Measurements from ENCODE around the gene FNDC7. TPM values are rescaled to one million over a fixed set of nuclear protein-coding genes. Genes with fewer than 3 reads are reported as not detected.
"Not testable (repeated sequence)": the region's sequence is repeated elsewhere in the genome, so short reads cannot be mapped to it uniquely, and the experiment has no call there.

The FNDC7 gene
- total RNA-seq, 1 experiment from 2014 or later = under 0.01 TPM

DNA sequence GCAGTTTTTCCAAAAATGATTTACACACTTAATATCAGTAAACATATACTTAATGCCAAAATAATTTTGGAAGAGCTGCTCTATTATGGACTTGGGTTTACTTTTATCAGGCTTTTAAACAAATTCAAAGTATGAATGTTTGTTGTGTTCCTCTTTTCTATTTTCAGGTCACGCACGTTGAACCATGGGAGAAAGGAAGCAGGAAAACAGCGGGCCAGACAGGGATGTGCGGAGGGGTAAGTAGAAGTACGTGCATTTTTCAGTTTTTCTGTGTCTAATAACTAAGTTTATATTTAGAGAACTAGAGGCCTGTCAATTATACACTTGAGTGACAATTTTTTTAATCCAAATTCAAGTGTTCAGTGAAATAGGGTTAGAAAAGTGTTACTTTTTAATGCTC lies 17.2 kb upstream of the FNDC7 start:
- no peak for DNase-seq (ENCODE audit: low read depth)

DNA sequence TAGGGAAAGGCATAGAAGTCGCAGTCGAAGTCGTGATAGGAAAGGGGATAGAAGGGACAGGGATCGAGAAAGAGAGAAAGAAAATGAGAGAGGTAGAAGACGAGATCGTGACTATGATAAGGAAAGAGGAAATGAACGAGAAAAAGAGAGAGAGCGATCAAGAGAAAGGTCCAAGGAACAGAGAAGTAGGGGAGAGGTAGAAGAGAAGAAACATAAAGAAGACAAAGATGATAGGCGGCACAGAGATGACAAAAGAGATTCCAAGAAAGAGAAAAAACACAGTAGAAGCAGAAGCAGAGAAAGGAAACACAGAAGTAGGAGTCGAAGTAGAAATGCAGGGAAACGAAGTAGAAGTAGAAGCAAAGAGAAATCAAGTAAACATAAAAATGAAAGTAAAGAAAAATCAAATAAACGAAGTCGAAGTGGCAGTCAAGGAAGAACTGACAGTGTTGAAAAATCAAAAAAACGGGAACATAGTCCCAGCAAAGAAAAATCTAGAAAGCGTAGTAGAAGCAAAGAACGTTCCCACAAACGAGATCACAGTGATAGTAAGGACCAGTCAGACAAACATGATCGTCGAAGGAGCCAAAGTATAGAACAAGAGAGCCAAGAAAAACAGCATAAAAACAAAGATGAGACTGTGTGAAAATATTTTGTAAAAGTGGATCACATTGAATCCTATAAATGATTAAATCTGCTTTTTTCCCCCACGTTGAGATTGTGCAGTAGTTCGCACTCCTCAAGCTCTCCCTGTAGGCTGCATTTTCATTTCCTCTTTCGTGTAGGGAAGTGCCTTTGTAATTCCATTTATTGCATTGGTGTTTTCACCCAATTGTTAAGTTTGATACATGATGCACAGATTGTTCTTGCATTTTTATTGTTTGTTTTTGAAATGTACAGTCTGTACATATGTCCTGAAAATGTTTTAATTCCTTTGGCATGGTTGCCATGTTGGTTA lies 13.1 kb upstream of the FNDC7 start:
- DNase-seq (ENCODE audit: low read depth) = no peak

DNA sequence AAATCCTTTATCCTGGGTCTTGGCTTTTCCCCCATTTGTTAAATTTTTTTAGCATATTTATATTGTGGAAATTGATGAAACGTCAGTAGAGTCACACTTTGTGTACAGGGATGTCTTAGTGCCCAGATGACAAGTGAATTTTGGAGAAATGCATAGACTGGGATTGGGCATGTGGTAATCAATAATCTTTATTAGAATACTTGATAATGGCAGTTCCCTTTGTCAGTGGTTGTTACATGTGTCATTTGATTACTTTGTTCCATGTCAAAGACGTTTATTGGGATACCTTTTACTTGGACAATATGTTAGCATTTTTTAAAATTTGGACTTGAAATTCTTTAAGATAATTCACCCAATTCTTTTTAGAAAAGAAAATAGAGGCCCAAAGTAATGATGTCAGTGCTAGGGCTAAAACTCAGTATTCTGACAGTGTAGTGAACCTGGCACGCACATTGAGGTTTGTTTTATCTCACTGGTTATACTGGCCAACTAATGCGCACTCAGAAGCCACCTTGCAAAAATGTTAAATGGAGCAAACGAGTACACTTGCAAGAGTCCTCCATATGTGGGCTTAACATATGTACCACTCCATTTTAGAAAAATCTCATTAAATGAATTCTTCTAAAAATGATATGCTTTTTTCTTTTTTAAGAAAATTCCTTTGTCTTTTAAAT lies 11.4 kb upstream of the FNDC7 start:
- no peak for DNase-seq (ENCODE audit: low read depth)

DNA sequence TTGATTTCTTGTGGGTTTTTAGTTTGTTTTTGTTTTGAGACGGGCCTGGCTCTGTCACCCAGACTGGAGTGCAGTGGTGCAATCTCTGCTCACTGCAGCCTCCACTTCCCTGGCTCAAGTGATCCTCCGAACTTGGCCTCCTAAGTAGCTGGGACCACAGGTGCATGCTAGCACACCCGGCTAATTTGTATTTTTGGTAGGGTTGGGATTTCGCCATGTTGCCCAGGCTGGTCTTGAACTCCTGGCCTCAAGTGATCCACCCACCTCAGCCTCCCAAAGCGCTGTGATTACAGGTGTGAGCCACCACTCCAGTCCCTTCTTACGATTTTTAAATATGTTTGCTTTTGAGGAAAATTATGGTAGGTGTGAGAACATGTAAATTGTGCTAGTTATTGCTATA lies 10.6 kb upstream of the FNDC7 start:
- not testable (repeated sequence) for DNase-seq (ENCODE audit: low read depth)

DNA sequence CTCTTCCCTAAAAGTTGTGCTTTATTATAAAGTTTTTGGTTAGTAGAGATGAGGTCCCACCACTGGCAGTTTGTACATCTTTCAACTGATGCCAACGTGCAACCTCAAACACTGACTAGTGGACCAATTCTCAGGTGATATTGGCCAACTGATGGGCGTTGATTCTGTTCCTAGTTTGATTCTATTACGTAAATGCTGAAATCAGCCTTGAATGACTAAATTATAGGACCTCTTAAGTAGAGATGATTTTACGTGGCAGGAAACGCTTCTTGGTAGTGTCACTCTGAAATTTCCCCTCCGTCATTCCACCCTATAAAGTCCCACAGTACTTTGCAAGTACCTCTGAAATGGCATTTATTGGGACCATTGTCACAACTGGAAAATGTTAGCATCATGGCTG lies 8.8 kb upstream of the FNDC7 start:
- no peak for DNase-seq (ENCODE audit: low read depth)

DNA sequence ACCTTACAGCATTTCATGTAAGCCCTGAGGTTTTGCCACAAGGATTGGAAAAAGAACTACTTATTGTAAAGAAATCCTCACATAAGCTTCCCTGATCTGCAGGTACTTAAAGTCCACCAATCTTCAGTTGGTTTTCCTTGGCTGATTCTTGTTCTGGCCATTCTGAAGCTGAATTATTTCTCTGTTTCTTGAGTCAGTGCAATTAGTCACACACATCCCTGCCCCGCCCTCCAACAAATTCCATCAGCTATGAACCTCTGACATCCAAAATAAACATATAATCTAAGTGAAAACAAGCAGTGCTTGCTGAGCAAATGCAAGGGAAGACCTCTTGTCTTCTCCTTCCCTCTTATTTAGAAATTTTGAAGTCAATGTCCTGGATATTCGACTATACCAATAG lies 8.2 kb upstream of the FNDC7 start:
- peak; percentile 77 for DNase-seq (ENCODE audit: low read depth)

DNA sequence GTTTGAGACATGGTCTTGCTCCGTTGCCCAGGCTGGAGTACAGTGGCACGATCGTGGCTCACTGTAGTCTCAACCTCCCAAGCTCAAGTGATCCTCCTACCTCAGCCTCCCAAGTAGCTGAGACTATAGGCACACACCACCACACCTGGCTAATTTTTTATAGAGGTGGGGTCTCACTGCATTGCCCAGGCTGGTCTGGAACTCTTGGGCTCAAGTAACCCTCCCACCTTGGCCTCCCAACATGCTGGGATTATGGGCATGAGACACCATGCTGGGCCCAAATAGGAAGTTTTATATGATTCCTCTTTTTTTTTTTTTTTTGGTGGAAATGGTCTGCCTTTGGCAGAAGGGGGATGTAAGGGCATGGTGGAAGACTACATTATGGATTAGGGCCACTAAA lies 6.1 kb upstream of the FNDC7 start:
- DNase-seq (ENCODE audit: low read depth) = no peak

DNA sequence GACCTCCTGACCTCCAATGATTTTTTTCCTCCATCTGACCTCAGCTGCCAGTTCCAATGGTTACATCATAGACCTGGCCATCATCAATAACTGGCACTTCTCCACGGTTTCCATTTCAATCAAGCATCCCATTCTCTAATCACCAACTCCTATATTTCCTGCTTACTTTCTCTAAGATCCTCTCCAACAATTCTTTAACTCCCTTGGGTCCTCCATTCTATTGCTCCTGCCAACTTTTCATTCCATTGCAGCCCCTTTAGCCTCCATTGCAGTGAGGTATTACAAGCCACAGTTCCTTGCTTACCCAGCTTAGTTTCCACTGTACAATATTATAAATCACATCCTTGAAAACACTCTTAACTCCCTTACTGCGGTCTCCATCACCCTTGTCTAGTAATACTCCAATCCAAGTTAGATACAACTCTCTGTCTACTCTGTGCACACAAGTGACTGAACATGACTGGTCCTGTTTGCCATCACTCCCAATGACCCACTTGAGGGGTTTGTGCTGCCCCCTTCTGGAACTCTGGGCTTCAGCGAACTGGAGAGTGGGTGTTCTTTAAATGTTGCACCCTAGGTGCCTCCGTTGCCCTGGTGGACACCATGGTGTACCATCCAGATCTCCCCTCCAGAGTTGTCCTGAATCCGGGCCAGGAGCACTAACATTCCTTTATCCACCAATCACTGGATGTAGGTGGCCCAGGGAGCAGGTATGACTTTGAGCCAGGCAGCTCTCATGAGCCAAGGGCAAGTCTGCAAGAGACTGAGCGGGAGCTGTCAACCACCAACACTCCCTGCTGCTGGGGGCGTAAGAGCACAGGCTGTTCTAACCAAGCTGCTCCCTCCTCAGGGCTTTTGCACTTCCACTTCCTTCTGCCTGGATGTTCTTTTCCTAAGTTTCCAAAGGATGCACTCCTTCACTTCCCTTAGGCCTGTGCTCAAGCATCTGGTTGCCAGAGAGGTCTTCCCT lies 3.7 kb upstream of the FNDC7 start:
- DNase-seq (ENCODE audit: low read depth) = peak; percentile 39

DNA sequence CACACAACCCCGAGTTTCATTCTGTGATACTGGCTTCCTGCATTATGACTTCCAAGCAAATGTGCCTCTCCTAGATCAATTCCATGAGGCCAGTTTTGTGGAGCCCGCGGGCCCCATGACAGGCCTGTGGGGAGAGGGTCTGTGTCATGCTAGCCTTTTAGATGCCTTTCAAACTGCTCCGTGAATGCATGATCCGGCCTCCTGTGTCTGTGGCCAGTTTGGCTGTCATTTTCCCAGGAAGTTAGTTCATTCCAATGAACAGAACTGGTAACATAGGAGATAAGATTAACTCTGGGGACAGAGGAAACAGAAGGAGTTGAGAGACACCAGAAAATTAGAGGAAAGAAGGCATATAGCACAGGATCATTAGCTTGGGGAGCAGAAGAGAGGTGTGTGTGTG lies 3.2 kb downstream of the FNDC7 start:
- no peak for DNase-seq (ENCODE audit: low read depth)

DNA sequence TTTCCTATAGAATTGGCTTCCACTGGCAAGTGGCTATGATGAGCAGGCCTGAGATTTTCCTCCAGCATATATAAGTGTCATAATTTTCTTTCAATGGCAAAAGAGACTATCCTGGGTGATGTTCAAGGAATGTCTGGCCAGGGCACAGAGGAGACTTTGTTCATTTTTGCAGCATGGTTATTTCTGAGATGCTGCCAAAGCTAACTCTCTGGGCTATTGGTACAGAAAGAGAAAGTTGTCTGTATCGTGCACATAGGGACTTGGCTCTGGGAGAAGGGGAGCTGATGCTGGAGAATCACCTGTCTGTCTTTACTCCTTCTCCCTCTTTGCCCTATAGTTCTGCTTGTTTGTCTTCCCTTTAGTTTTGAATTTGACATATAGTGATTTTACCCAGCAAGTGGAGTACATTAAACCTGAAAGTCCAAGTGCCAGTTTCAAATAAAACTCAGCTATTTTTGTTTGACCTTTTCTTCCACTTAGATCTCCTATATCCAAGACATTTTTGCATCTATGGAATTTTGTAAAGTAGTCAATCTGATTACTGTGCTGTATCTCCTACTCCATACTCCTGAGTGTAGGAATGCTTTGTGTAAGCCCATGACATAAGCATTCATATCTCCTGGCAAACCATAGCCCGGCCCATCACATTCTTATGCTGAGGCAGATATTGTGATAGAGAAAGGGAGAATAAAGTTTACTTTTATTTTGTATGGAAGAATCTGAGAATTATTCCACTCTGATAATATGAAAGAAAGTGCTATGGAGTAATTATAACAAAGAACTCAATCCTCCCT lies 3.9 kb downstream of the FNDC7 start:
- no peak for DNase-seq (ENCODE audit: low read depth)

DNA sequence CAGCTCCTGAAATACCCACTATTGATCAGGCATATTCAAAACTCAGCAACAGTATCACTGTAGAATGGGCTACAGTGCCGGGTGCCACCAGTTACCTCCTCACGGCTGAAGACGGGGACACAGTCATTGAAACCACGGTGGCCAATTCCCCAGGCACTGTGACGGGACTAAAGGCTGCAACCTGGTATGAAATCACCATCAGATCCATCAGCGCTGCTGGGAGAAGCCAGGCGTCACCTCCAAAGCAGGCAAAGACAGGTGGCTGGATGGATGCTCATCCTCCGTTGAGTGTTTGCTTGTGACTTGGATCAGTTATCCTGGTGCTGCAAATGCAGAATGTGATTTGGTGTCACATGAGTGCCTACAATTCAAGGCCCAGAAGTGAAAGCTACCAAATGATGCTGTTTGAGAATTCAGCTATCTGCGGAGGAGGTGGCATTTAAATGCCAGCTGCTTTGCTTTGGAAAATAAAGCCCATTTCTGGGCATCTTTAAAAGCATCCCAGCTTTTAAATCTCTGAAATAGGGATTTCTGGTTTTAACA lies 5.1 kb downstream of the FNDC7 start:
- DNase-seq (ENCODE audit: low read depth) = no peak

DNA sequence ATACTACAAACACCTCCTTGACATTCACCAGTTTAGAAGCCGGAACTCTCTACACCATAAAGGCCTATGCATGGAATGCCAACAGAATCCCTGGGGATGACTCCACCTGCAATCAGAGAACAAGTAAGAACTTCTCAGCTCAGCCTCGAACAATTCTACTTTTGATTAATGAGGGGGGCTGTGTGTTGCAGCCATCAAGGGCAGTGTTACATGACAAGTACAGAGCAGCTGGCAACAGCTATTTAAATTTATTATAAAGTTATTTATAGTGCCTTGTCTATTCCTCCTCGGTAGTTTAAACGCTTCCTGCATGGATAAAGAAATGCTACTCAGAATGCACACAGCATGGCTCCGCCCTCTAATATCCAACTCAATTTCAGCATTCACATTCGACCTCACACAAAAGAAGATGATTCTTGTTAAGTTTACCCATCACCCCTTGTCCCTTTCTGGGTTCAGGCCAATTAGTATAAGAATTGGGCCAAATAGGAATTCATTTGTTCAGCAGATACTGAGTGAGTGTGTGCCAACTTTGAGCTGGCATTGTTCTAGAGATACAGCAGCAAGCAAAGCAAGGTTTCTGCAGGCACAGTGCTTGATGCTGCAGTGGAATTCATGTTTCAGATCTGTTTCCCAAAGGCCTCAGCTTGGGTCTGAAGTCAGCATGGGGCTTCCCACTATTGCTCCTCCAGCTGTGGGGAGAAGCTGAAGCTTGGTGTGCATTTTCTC lies 6.4 kb downstream of the FNDC7 start:
- DNase-seq (ENCODE audit: low read depth) = peak; percentile 27

DNA sequence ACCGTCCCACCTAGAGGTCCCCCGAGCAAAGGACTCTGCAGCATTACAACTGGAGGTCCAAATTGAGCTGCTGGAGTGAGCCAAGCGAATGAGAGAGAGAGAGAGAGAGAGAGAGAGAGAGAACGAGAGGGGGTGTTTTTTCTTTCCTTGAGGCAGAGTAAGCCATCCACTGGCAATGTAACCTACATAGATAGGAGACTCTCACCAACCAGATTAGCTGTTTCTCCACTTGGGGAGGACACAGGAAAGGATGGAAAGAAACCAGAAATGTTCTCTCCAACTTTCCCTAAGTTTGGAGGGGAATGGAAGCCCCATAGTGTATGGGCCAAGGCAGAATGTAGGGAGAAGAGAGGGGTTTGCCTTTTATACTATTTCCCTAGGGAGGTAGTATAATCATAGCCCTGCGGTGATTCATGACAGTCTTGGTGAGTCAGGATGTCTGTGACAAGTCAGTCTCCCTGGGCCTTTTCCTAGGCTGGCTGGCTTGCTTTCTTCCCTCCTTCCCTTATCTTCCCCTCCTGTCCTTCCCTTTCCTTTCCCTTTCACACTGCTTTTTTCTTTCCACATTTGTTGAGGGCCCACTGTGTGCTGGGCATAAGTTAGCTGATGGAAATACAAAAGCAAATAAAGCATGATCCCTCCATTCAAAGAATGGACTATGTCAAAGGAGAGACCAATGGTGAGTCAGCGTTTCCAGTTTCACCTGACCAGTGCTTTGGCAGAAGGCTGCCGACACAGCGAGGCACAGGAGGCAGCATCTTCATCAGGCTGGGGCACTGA lies 7.1 kb downstream of the FNDC7 start:
- peak; percentile 96 for DNase-seq (ENCODE audit: low read depth)

DNA sequence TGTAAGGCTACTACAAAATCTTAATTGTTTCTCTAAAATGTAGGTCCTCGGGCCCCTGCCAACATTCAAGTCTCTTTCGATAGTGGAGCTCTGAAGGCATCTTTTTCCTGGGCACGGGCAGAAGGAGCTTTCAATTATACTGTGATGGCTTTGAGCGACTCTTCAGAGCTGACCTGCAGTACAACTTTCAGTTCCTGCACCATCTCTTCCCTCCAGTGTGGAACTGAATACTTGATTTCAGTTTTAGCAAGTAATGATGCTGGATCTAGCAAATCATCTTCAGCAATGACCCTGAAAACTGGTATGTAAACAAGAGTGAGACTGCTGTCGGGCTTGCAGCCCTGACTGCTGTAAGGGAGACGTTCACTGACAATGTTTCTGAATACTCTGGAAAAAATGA lies 9.6 kb downstream of the FNDC7 start:
- no peak for DNase-seq (ENCODE audit: low read depth)

DNA sequence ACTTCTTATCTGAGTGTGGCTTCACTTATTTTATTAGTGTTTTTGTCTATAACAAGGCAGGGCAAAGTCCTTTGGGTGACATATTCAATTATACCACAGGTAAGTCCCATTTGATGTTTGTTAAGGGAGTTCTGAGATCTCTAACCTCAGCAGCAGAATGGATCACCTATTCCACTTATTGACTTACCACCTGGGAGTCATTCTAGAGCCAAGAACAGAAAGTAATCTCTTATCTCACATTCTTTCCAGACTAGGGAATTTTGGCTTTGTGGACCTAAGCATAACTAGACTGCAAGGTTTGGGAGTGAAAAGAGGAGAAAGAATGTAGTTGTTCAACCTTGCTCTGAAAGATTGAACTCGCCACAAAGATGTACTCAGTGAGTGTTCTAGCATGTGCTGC lies 13.2 kb downstream of the FNDC7 start:
- DNase-seq (ENCODE audit: low read depth) = no peak

DNA sequence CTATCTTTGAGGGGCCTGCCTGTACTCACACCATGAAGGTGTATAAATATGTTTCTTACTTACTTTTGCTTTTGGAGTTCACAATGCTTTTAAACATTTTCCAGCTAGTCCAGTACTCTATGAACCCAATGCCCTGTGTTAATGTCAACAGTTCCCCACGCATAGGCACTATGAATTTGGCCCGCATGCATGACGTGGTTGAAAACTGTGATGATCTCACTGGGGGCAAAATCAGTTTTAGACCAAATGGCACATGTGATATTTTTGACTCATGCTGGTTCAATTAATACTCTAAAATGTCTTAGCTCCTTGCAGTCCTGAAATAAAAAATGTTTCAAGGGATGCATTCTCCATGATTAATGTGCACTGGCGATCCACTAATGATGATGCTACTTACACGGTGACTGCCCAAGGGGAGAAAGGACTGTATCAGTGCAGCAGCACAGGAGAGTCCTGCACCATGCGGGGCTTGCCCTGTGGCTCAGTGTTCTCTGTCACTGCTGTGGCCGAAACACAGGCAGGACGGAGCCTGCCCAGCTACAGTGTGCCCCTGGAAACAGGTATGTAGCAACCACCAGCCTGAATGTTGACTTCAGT lies 15.7 kb downstream of the FNDC7 start:
- no peak for DNase-seq (ENCODE audit: low read depth)

DNA sequence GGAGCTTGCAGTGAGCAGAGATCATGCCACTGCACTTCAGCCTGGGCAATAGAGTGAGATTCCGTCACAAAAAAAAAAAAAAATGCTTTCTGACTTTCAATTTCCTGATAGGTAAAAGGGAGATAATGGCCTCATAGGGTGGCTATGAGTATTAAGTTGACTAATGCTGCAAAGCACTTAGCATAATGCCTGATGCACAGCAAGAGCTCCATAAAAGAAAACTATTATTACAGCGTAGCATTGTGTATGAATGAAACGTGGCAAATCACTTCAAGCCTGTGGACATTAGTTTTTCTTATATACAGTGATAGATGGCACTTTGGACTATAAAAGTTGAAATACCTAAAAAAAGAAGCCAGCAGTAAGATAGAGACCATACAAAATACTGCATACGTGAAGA lies 16.8 kb downstream of the FNDC7 start:
- no peak for DNase-seq (ENCODE audit: low read depth)

DNA sequence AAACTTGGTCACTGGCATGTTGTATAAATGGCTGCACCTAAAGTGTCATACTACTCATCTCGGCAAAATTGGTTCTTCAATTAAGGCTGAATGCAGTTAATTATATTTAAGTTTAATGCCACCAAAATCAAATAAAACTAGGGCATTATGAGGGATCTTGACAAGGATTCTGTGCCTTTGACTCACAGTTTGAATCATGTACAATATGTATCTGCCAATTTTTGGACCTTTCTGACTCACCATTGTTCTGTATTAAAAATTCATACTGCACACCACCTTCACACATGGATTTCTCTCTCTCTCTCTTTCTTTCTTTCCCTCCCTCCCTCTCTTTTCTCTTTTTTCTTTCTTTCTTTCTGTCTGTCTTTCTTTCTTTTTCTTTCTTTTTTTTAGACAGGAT lies 19.7 kb downstream of the FNDC7 start:
- DNase-seq (ENCODE audit: low read depth) = no peak
